ENCODE measurements around the gene DCP1A. TPM values are rescaled to one million over a fixed set of nuclear protein-coding genes. Genes with fewer than 3 reads are reported as not detected.

The DCP1A gene
- total RNA-seq, 1 donor from 2014 or later: 25.0 TPM

- peaks cover 27% of the 10 kb centered on the region for H3K36me3 ChIP-seq (ENCODE audit: insufficient read depth, low read length)
- Mint-ChIP-seq H3K27ac (ENCODE audit: unreplicated experiment) (no peak overlapping the region), H3K4me1 (ENCODE audit: low read depth, unreplicated experiment) (peaks cover under 1% of the 10 kb centered on the region), H3K36me3 (ENCODE audit: low read depth, unreplicated experiment) (peaks cover 11% of the 10 kb centered on the region), H3K27me3 (ENCODE audit: low read depth, unreplicated experiment) (no peaks in the 10 kb centered on the region), H3K4me3 (ENCODE audit: unreplicated experiment) (no peak overlapping the region), H3K9me3 (ENCODE audit: unreplicated experiment) (no peaks in the 10 kb centered on the region)
- DNase-seq (ENCODE audit: low read depth) (peak; percentile 52), FAIRE-seq (no peak)
- no peak for TF ChIP-seq EZH2 (IDR thresholded peaks at IDR 0.05; ENCODE audit: insufficient read depth, low read length)
- TF ChIP-seq, protein P1, sequence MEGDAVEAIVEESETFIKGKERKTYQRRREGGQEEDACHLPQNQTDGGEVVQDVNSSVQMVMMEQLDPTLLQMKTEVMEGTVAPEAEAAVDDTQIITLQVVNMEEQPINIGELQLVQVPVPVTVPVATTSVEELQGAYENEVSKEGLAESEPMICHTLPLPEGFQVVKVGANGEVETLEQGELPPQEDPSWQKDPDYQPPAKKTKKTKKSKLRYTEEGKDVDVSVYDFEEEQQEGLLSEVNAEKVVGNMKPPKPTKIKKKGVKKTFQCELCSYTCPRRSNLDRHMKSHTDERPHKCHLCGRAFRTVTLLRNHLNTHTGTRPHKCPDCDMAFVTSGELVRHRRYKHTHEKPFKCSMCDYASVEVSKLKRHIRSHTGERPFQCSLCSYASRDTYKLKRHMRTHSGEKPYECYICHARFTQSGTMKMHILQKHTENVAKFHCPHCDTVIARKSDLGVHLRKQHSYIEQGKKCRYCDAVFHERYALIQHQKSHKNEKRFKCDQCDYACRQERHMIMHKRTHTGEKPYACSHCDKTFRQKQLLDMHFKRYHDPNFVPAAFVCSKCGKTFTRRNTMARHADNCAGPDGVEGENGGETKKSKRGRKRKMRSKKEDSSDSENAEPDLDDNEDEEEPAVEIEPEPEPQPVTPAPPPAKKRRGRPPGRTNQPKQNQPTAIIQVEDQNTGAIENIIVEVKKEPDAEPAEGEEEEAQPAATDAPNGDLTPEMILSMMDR (IDR thresholded peaks at IDR 0.05; ENCODE audit: insufficient read depth, low read depth, low read length): no peak
- no peak overlapping the region for H2AFZ ChIP-seq (ENCODE audit: low read depth, low read length)
- no peak overlapping the region for H3K4me3 ChIP-seq (ENCODE audit: insufficient read depth, low read depth, low read length)
- no peak overlapping the region for H3K4me2 ChIP-seq (ENCODE audit: low read length)
- no peaks in the 10 kb centered on the region for H3K27me3 ChIP-seq (ENCODE audit: insufficient read depth, low read length)
- H3K79me2 ChIP-seq (ENCODE audit: insufficient read depth, low read length): peaks cover 65% of the 10 kb centered on the region
- no peak overlapping the region for H3K27ac ChIP-seq (ENCODE audit: low read depth, low read length)
- no peak overlapping the region for H3K9ac ChIP-seq (ENCODE audit: low read length)
- H3K4me1 ChIP-seq (ENCODE audit: insufficient read depth, low read length): no peaks in the 10 kb centered on the region
- peaks cover 40% of the 10 kb centered on the region for H4K20me1 ChIP-seq (ENCODE audit: insufficient read depth, low read length)
- no peaks in the 10 kb centered on the region for H3K9me3 ChIP-seq (ENCODE audit: insufficient read depth, low read depth, low read length)
Observed at GRCh38 chr3:53337167-53337940, 10.0 kb downstream of the DCP1A start.

DNA sequence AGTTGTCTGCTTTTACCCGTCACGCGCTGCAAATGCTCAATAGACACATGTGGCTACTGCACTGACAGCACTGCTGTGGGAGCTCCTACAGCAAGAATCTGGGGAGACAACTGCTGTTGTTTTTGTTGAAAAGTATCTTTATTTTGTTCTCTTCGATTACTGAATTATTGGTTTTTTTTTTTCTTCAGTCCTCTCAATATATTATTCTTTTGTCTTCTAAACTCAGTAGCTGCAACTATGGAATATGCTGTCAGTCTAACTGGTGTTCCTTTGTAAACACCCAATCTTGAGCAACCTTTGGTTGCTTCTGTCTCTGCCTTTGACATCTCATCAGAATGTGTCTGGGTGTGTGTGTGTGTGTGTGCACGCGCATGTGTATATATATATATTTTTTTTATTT, 12.6 kb downstream of the DCP1A start:
- H3K4me3 Mint-ChIP-seq (ENCODE audit: unreplicated experiment): no peak overlapping the region
- no peak overlapping the region for H3K27ac ChIP-seq (ENCODE audit: low read depth, low read length)
- H2AFZ ChIP-seq (ENCODE audit: low read depth, low read length): no peak overlapping the region
- H3K27me3 Mint-ChIP-seq (ENCODE audit: low read depth, unreplicated experiment): no peaks in the 10 kb centered on the region
- no peaks in the 10 kb centered on the region for H3K4me1 ChIP-seq (ENCODE audit: insufficient read depth, low read length)
- H3K27me3 ChIP-seq (ENCODE audit: insufficient read depth, low read length): no peaks in the 10 kb centered on the region
- H4K20me1 ChIP-seq (ENCODE audit: insufficient read depth, low read length): peaks cover 36% of the 10 kb centered on the region
- H3K9me3 Mint-ChIP-seq (ENCODE audit: unreplicated experiment): no peaks in the 10 kb centered on the region
- H3K27ac Mint-ChIP-seq (ENCODE audit: unreplicated experiment): peak overlapping the region; percentile 41
- H3K9ac ChIP-seq (ENCODE audit: low read length): no peak overlapping the region
- H3K36me3 Mint-ChIP-seq (ENCODE audit: low read depth, unreplicated experiment): peaks cover 11% of the 10 kb centered on the region
- H3K9me3 ChIP-seq (ENCODE audit: insufficient read depth, low read depth, low read length): no peaks in the 10 kb centered on the region
- no peak overlapping the region for H3K4me3 ChIP-seq (ENCODE audit: insufficient read depth, low read depth, low read length)
- TF ChIP-seq, protein P1 (IDR thresholded peaks at IDR 0.05; ENCODE audit: insufficient read depth, low read depth, low read length): no peak
- no peak for TF ChIP-seq EZH2 (IDR thresholded peaks at IDR 0.05; ENCODE audit: insufficient read depth, low read length)
- peaks cover 24% of the 10 kb centered on the region for H3K36me3 ChIP-seq (ENCODE audit: insufficient read depth, low read length)
- H3K4me2 ChIP-seq (ENCODE audit: low read length): no peak overlapping the region
- peaks cover 75% of the 10 kb centered on the region for H3K79me2 ChIP-seq (ENCODE audit: insufficient read depth, low read length)
- peaks cover 4% of the 10 kb centered on the region for H3K4me1 Mint-ChIP-seq (ENCODE audit: low read depth, unreplicated experiment)
- no peak for DNase-seq (ENCODE audit: low read depth)
- FAIRE-seq: no peak

DNA sequence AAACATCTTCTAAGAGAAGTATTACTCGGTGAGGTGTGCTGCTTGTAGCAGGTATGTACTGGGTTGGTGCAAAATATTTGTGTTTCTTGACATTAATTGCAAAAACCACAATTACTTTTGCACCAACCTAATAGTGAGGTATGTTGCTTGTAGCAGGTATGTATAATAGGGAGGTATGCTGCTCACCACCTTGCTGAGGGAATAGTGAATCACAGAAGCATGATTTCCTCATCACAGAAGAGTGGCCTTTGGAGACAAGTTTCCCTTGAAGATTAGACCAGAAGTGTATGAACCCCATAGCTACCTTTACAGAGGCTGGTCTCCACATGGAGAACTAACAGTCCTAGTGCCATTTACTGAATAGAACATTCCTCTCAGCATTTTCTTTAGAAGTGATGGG, 15.5 kb downstream of the DCP1A start:
- H3K4me1 Mint-ChIP-seq (ENCODE audit: low read depth, unreplicated experiment): peaks cover 17% of the 10 kb centered on the region
- no peak overlapping the region for H3K4me2 ChIP-seq (ENCODE audit: low read length)
- TF ChIP-seq, protein P1 (IDR thresholded peaks at IDR 0.05; ENCODE audit: insufficient read depth, low read depth, low read length): no peak
- no peak for TF ChIP-seq EZH2 (IDR thresholded peaks at IDR 0.05; ENCODE audit: insufficient read depth, low read length)
- H3K4me3 ChIP-seq (ENCODE audit: insufficient read depth, low read depth, low read length): no peak overlapping the region
- no peak overlapping the region for H3K27ac ChIP-seq (ENCODE audit: low read depth, low read length)
- peaks cover 15% of the 10 kb centered on the region for H3K36me3 ChIP-seq (ENCODE audit: insufficient read depth, low read length)
- no peaks in the 10 kb centered on the region for H3K9me3 ChIP-seq (ENCODE audit: insufficient read depth, low read depth, low read length)
- H3K4me1 ChIP-seq (ENCODE audit: insufficient read depth, low read length): peaks cover 4% of the 10 kb centered on the region
- no peaks in the 10 kb centered on the region for H3K27me3 Mint-ChIP-seq (ENCODE audit: low read depth, unreplicated experiment)
- peaks cover 38% of the 10 kb centered on the region for H4K20me1 ChIP-seq (ENCODE audit: insufficient read depth, low read length)
- FAIRE-seq (no peak), DNase-seq (ENCODE audit: low read depth) (no peak)
- no peak overlapping the region for H3K27ac Mint-ChIP-seq (ENCODE audit: unreplicated experiment)
- peaks cover 74% of the 10 kb centered on the region for H3K79me2 ChIP-seq (ENCODE audit: insufficient read depth, low read length)
- H3K4me3 Mint-ChIP-seq (ENCODE audit: unreplicated experiment): no peak overlapping the region
- H3K27me3 ChIP-seq (ENCODE audit: insufficient read depth, low read length): no peaks in the 10 kb centered on the region
- H3K9ac ChIP-seq (ENCODE audit: low read length): no peak overlapping the region
- H3K36me3 Mint-ChIP-seq (ENCODE audit: low read depth, unreplicated experiment): peaks cover 16% of the 10 kb centered on the region
- no peak overlapping the region for H2AFZ ChIP-seq (ENCODE audit: low read depth, low read length)
- no peaks in the 10 kb centered on the region for H3K9me3 Mint-ChIP-seq (ENCODE audit: unreplicated experiment)
